ENCODE measurements around the gene CFAP54. TPM values are rescaled to one million over a fixed set of nuclear protein-coding genes. Genes with fewer than 3 reads are reported as not detected.

The CFAP54 gene
- total RNA-seq, 1 donor from 2014 or later = 0.15 TPM

GRCh38 chr12:96687719-96688118, 198.3 kb downstream of the CFAP54 start:
- DNase-seq = no peak
- TF ChIP-seq, protein P1, sequence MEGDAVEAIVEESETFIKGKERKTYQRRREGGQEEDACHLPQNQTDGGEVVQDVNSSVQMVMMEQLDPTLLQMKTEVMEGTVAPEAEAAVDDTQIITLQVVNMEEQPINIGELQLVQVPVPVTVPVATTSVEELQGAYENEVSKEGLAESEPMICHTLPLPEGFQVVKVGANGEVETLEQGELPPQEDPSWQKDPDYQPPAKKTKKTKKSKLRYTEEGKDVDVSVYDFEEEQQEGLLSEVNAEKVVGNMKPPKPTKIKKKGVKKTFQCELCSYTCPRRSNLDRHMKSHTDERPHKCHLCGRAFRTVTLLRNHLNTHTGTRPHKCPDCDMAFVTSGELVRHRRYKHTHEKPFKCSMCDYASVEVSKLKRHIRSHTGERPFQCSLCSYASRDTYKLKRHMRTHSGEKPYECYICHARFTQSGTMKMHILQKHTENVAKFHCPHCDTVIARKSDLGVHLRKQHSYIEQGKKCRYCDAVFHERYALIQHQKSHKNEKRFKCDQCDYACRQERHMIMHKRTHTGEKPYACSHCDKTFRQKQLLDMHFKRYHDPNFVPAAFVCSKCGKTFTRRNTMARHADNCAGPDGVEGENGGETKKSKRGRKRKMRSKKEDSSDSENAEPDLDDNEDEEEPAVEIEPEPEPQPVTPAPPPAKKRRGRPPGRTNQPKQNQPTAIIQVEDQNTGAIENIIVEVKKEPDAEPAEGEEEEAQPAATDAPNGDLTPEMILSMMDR (IDR thresholded peaks at IDR 0.05; ENCODE audit: partially characterized antibody, unreplicated experiment) = no peak
- H3K4me1 Mint-ChIP-seq (ENCODE audit: low read depth, unreplicated experiment) = no peaks in the 10 kb centered on the region

GRCh38 chr12:96698521-96698920, 209.1 kb downstream of the CFAP54 start:
- TF ChIP-seq, protein P1 (IDR thresholded peaks at IDR 0.05; ENCODE audit: partially characterized antibody, unreplicated experiment) = no peak
- H3K27me3 Mint-ChIP-seq (ENCODE audit: unreplicated experiment) = no peaks in the 10 kb centered on the region
- DNase-seq = no peak
- H3K4me1 Mint-ChIP-seq (ENCODE audit: low read depth, unreplicated experiment) = no peaks in the 10 kb centered on the region
- H3K4me3 Mint-ChIP-seq (ENCODE audit: unreplicated experiment) = no peak overlapping the region
- no peaks in the 10 kb centered on the region for H3K9me3 Mint-ChIP-seq (ENCODE audit: unreplicated experiment)
- no peaks in the 10 kb centered on the region for H3K36me3 Mint-ChIP-seq (ENCODE audit: unreplicated experiment)
- H3K27ac Mint-ChIP-seq (ENCODE audit: unreplicated experiment) = no peak overlapping the region

More at GRCh38 chr12:96687719-96688118, 198.3 kb downstream of the CFAP54 start:
- Mint-ChIP-seq H3K4me3 (ENCODE audit: unreplicated experiment) (no peak overlapping the region), H3K27ac (ENCODE audit: unreplicated experiment) (no peak overlapping the region), H3K36me3 (ENCODE audit: unreplicated experiment) (no peaks in the 10 kb centered on the region), H3K27me3 (ENCODE audit: unreplicated experiment) (no peaks in the 10 kb centered on the region), H3K9me3 (ENCODE audit: unreplicated experiment) (no peaks in the 10 kb centered on the region)

- no peaks in the 10 kb centered on the region for H3K36me3 Mint-ChIP-seq (ENCODE audit: unreplicated experiment)
- TF ChIP-seq, protein P1 (IDR thresholded peaks at IDR 0.05; ENCODE audit: partially characterized antibody, unreplicated experiment) = no peak
- no peak overlapping the region for H3K4me3 Mint-ChIP-seq (ENCODE audit: unreplicated experiment)
- no peaks in the 10 kb centered on the region for H3K27me3 Mint-ChIP-seq (ENCODE audit: unreplicated experiment)
- no peaks in the 10 kb centered on the region for H3K4me1 Mint-ChIP-seq (ENCODE audit: low read depth, unreplicated experiment)
- DNase-seq = no peak
- no peaks in the 10 kb centered on the region for H3K9me3 Mint-ChIP-seq (ENCODE audit: unreplicated experiment)
- H3K27ac Mint-ChIP-seq (ENCODE audit: unreplicated experiment) = no peak overlapping the region
These were observed 209.6 kb downstream of the CFAP54 start for GRCh38 chr12:96698965-96699364.

DNA sequence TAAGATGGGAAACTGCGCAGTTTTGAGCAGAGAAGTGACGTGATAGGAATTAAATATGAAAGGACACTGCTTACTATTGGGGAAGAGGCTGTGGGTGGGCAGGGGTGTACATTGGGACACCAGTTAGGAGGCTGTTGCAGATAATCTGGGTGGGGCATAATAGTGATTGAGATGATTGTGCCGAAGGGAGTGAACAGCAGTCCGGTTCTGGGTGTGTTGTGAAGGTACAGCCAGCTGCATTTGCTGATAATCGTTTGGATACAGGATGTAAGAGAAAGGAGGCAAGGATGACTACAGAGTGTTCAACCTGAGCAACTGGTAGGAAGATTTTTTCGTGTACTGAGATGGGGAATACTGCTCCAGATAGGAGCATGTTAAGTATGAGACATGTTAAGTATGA, 212.5 kb downstream of the CFAP54 start:
- H3K4me1 Mint-ChIP-seq (ENCODE audit: low read depth, unreplicated experiment) = no peaks in the 10 kb centered on the region
- TF ChIP-seq, protein P1 (IDR thresholded peaks at IDR 0.05; ENCODE audit: partially characterized antibody, unreplicated experiment) = no peak

GRCh38 chr12:96710127-96710745, 220.9 kb downstream of the CFAP54 start:
- no peaks in the 10 kb centered on the region for H3K36me3 Mint-ChIP-seq (ENCODE audit: unreplicated experiment)
- no peak overlapping the region for H3K27ac Mint-ChIP-seq (ENCODE audit: unreplicated experiment)
- TF ChIP-seq, protein P1 (IDR thresholded peaks at IDR 0.05; ENCODE audit: partially characterized antibody, unreplicated experiment) = no peak
- DNase-seq = no peak
- no peaks in the 10 kb centered on the region for H3K4me1 Mint-ChIP-seq (ENCODE audit: low read depth, unreplicated experiment)
- H3K4me3 Mint-ChIP-seq (ENCODE audit: unreplicated experiment) = no peak overlapping the region
- peaks cover 2% of the 10 kb centered on the region for H3K27me3 Mint-ChIP-seq (ENCODE audit: unreplicated experiment)
- no peaks in the 10 kb centered on the region for H3K9me3 Mint-ChIP-seq (ENCODE audit: unreplicated experiment)

More for the DNA sequence above, 212.5 kb downstream of the CFAP54 start:
- no peak overlapping the region for H3K4me3 Mint-ChIP-seq (ENCODE audit: unreplicated experiment)
- DNase-seq = no peak
- H3K27me3 Mint-ChIP-seq (ENCODE audit: unreplicated experiment) = no peaks in the 10 kb centered on the region
- H3K27ac Mint-ChIP-seq (ENCODE audit: unreplicated experiment) = no peak overlapping the region
- H3K9me3 Mint-ChIP-seq (ENCODE audit: unreplicated experiment) = no peaks in the 10 kb centered on the region
- no peaks in the 10 kb centered on the region for H3K36me3 Mint-ChIP-seq (ENCODE audit: unreplicated experiment)

All from glutamatergic neuron (in vitro differentiated cells).